ENCODE measurements around the gene PLCH1. TPM values are rescaled to one million over a fixed set of nuclear protein-coding genes. Genes with fewer than 3 reads are reported as not detected.

Gene PLCH1
- total RNA-seq, 2 experiments from 2014 or later: 0.16 to 0.26 TPM

DNA sequence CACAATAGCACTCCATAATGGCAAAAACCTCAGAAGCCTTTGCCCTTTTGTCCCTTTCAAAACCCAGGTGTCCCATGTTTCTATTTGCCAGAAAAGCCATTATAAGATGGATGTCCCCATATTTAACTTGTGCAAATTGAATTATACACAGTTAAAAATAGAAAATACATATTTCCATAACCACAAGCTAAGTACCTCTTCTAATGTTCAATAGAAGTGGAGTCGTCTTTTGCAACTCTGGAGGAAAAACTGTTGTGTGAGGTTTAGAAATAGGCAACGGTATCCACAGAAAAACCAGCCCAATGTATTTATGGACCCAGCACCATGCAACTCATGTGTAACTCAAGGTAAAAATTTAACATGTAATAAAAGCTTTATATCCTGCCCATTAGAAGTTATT lies 367.8 kb downstream of the PLCH1 start:
- Mint-ChIP-seq H3K27ac (no peak overlapping the region), H3K27me3 (no peaks in the 10 kb centered on the region), H3K36me3 (ENCODE audit: low read depth) (no peaks in the 10 kb centered on the region), H3K4me1 (no peaks in the 10 kb centered on the region), H3K4me3 (no peak overlapping the region), H3K9me3 (ENCODE audit: low read depth) (no peaks in the 10 kb centered on the region)
- ChIA-PET POLR2A (no interaction called here), CTCF (interaction anchor here (0.6 kb wide), 1 partner anchor 52 kb away, joined by 3 read pairs; no protein-coding TSS in a partner anchor)
- ATAC-seq (no peak), DNase-seq (no peak)
- intact Hi-C loops (cut with DNase I, micrococcal nuclease): no loop called here

DNA sequence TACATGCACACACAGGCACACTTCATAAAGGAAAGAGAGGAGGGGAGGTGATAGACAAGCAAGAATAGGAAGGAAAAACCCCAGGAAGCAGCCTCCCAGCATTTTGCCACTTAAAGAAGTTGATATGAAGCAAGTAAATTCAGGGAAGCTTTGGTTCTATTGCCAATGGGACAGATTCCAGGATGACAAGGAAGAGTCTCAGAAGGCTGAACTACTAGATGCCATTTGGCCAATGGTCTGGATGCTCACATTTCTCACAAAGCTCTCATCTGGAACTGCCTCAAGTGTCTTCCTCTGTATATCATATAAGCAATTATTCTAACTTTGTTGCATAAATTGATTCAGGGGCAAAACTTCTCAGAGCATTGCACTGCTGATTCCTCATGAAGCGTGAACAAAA lies 372.6 kb downstream of the PLCH1 start:
- Mint-ChIP-seq H3K27me3 (no peaks in the 10 kb centered on the region), H3K36me3 (ENCODE audit: low read depth) (no peaks in the 10 kb centered on the region), H3K9me3 (ENCODE audit: low read depth) (no peaks in the 10 kb centered on the region), H3K27ac (no peak overlapping the region), H3K4me1 (no peaks in the 10 kb centered on the region), H3K4me3 (no peak overlapping the region)
- ChIA-PET POLR2A (no interaction called here), CTCF (no interaction called here)
- DNase-seq (no peak), ATAC-seq (no peak)
- intact Hi-C loops (cut with DNase I, micrococcal nuclease): no loop called here

DNA sequence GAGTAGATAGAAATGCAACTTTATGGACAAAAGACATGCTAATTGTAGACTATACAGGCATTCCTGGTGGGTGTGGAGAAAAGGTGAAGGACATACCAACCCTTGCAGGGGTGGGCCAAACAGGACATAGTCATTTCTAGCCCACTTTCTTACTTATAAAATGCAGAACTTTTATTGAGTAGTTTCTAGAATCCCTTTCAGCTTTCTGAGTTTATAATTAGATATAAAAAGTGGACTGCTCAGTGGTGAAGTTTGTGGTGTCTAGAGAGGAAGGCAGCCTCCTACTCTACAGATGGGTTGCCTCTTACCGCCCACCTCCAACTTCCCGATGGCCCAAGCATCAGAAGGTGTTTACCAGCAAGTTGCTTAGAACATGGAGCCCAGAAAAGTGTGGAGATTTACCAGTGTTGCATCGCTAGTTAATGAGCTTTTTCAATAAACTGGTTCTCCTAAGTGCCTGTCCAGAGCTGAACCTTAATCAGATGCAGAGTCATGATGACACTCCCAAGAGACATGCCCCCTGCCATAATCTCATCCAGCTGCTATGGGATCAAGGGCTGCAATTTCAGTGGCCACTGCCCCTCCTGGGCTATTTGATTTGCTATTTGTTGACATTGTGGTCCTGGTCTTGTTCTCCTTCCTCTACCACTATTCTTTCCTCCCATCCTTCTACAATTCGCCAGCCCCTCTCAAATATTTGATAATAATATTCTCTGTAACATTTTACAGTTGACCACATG lies 373.9 kb downstream of the PLCH1 start:
- no peak overlapping the region for H3K27ac Mint-ChIP-seq
- ATAC-seq: no peak
- H3K36me3 Mint-ChIP-seq (ENCODE audit: low read depth): no peaks in the 10 kb centered on the region
- no peak overlapping the region for H3K4me3 Mint-ChIP-seq
- no peaks in the 10 kb centered on the region for H3K4me1 Mint-ChIP-seq
- POLR2A ChIA-PET: no interaction called here
- no peaks in the 10 kb centered on the region for H3K27me3 Mint-ChIP-seq
- intact Hi-C loops (cut with DNase I, micrococcal nuclease): no loop called here
- H3K9me3 Mint-ChIP-seq (ENCODE audit: low read depth): no peaks in the 10 kb centered on the region
- CTCF ChIA-PET: no interaction called here
- DNase-seq: no peak

GRCh38 chr3:155370198-155370597 lies 374.7 kb downstream of the PLCH1 start:
- intact Hi-C loops (cut with DNase I, micrococcal nuclease): no loop called here
- CTCF ChIA-PET: no interaction called here
- Mint-ChIP-seq H3K36me3 (ENCODE audit: low read depth) (no peaks in the 10 kb centered on the region), H3K9me3 (ENCODE audit: low read depth) (no peaks in the 10 kb centered on the region), H3K27ac (no peak overlapping the region), H3K4me3 (no peak overlapping the region), H3K4me1 (no peaks in the 10 kb centered on the region), H3K27me3 (no peaks in the 10 kb centered on the region)
- ATAC-seq (no peak), DNase-seq (no peak)
- POLR2A ChIA-PET: no interaction called here

DNA sequence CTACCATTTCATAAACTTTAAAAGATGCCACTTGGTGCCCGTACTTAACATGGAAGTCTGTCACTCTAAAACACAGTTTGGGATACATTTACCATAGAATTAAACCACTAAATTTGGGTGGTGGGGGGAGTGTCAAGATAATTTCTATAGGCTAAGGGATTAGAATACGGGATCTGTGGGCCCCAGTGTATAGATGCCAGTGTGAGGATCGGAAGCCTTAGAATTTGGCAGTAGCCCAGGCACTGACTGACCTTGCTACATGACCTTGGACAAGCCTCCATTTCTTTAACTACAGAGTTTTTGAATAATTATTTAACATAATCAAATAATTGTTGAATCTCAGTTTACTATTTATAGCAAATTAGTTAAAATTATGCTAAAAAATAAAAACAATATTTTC lies 375.1 kb downstream of the PLCH1 start:
- no peaks in the 10 kb centered on the region for H3K27me3 Mint-ChIP-seq
- CTCF ChIA-PET: no interaction called here

DNA sequence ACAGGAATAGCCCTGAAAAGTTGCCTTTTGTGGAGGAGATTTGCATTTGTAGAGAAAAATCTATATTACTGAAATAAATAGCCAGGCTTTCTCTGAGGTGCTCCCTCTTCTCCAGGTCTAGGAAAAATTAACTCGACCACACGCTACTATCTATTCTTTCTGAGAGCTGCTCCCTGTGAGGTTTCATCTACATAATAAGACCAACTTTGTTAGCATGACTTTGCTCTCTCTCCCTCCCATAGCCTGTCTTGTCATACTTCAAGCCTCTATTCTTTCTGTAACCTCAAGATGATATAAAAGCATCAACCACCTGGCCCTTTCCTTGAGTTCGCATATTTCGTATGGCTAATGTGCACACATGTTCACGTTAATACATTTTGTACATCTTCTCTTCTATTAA lies 375.6 kb downstream of the PLCH1 start:
- no peaks in the 10 kb centered on the region for H3K36me3 Mint-ChIP-seq (ENCODE audit: low read depth)
- intact Hi-C loops (cut with DNase I, micrococcal nuclease): no loop called here
- no peaks in the 10 kb centered on the region for H3K27me3 Mint-ChIP-seq
- ATAC-seq (no peak), DNase-seq (no peak)
- ChIA-PET POLR2A (no interaction called here), CTCF (interaction anchor here (0.6 kb wide), 1 partner anchor 430 kb away, joined by 3 read pairs; no protein-coding TSS in a partner anchor)
- H3K9me3 Mint-ChIP-seq (ENCODE audit: low read depth): peaks cover 4% of the 10 kb centered on the region
- no peak overlapping the region for H3K4me3 Mint-ChIP-seq
- H3K4me1 Mint-ChIP-seq: no peaks in the 10 kb centered on the region
- H3K27ac Mint-ChIP-seq: no peak overlapping the region

More for the DNA sequence above, 375.1 kb downstream of the PLCH1 start:
- POLR2A ChIA-PET: no interaction called here
- Mint-ChIP-seq H3K9me3 (ENCODE audit: low read depth) (peaks cover 3% of the 10 kb centered on the region), H3K36me3 (ENCODE audit: low read depth) (no peaks in the 10 kb centered on the region), H3K4me1 (no peaks in the 10 kb centered on the region), H3K4me3 (no peak overlapping the region), H3K27ac (no peak overlapping the region)
- DNase-seq (no peak), ATAC-seq (no peak)
- intact Hi-C loops (cut with DNase I, micrococcal nuclease): no loop called here

GRCh38 chr3:155368786-155369185 lies 376.1 kb downstream of the PLCH1 start:
- no peak for DNase-seq

DNA sequence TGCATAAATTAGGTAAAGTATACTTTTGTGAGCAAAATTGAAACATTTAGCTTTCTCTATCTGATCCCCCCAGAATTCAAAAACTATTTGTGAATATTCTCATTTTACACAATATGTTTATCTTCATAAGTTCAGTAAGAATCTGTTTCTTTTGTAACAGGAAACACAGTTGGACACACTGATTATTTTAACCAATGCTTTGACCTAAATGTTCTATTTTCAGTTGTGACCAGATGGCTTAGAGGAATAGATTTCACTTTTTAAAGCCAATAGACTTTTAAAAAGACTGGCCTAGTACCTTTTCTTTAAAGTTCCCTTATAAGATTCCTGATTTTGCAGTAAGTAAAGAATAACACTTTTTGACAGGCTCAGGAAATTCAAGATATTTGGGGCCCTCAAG lies 377.4 kb downstream of the PLCH1 start:
- Mint-ChIP-seq H3K9me3 (ENCODE audit: low read depth) (peaks cover 7% of the 10 kb centered on the region), H3K4me1 (no peaks in the 10 kb centered on the region), H3K27ac (no peak overlapping the region), H3K4me3 (no peak overlapping the region), H3K36me3 (ENCODE audit: low read depth) (no peaks in the 10 kb centered on the region), H3K27me3 (no peaks in the 10 kb centered on the region)
- intact Hi-C loops (cut with DNase I, micrococcal nuclease): no loop called here
- DNase-seq (no peak), ATAC-seq (no peak)
- ChIA-PET CTCF (no interaction called here), POLR2A (no interaction called here)

More at GRCh38 chr3:155368786-155369185, 376.1 kb downstream of the PLCH1 start:
- no peak overlapping the region for H3K4me3 Mint-ChIP-seq
- intact Hi-C loops (cut with DNase I, micrococcal nuclease): no loop called here
- H3K4me1 Mint-ChIP-seq: no peaks in the 10 kb centered on the region
- no peak for ATAC-seq
- no peaks in the 10 kb centered on the region for H3K27me3 Mint-ChIP-seq
- POLR2A ChIA-PET: no interaction called here
- CTCF ChIA-PET: interaction anchor here (0.6 kb wide), 1 partner anchor 430 kb away, joined by 3 read pairs; no protein-coding TSS in a partner anchor
- H3K27ac Mint-ChIP-seq: no peak overlapping the region
- H3K9me3 Mint-ChIP-seq (ENCODE audit: low read depth): peaks cover 7% of the 10 kb centered on the region
- H3K36me3 Mint-ChIP-seq (ENCODE audit: low read depth): no peaks in the 10 kb centered on the region

GRCh38 chr3:155365178-155365783 lies 379.6 kb downstream of the PLCH1 start:
- no peaks in the 10 kb centered on the region for H3K27me3 Mint-ChIP-seq
- no peaks in the 10 kb centered on the region for H3K36me3 Mint-ChIP-seq (ENCODE audit: low read depth)
- no peak for ATAC-seq
- intact Hi-C loops (cut with DNase I, micrococcal nuclease): no loop called here
- CTCF ChIA-PET: no interaction called here
- DNase-seq: no peak
- POLR2A ChIA-PET: interaction anchor here (0.6 kb wide), 1 partner anchor 603 kb away, joined by 4 read pairs; no protein-coding TSS in a partner anchor
- H3K4me3 Mint-ChIP-seq: no peak overlapping the region
- no peak overlapping the region for H3K27ac Mint-ChIP-seq
- no peaks in the 10 kb centered on the region for H3K4me1 Mint-ChIP-seq
- peaks cover 7% of the 10 kb centered on the region for H3K9me3 Mint-ChIP-seq (ENCODE audit: low read depth)

GRCh38 chr3:155364492-155364891 lies 380.4 kb downstream of the PLCH1 start:
- H3K27ac Mint-ChIP-seq: no peak overlapping the region
- no peak overlapping the region for H3K4me3 Mint-ChIP-seq
- peaks cover 7% of the 10 kb centered on the region for H3K9me3 Mint-ChIP-seq (ENCODE audit: low read depth)
- CTCF ChIA-PET: interaction anchor here (0.6 kb wide), 1 partner anchor 683 kb away, joined by 4 read pairs; no protein-coding TSS in a partner anchor
- POLR2A ChIA-PET: no interaction called here
- H3K27me3 Mint-ChIP-seq: no peaks in the 10 kb centered on the region
- DNase-seq (no peak), ATAC-seq (no peak)
- H3K4me1 Mint-ChIP-seq: no peaks in the 10 kb centered on the region
- H3K36me3 Mint-ChIP-seq (ENCODE audit: low read depth): no peaks in the 10 kb centered on the region
- intact Hi-C loops (cut with DNase I, micrococcal nuclease): no loop called here

DNA sequence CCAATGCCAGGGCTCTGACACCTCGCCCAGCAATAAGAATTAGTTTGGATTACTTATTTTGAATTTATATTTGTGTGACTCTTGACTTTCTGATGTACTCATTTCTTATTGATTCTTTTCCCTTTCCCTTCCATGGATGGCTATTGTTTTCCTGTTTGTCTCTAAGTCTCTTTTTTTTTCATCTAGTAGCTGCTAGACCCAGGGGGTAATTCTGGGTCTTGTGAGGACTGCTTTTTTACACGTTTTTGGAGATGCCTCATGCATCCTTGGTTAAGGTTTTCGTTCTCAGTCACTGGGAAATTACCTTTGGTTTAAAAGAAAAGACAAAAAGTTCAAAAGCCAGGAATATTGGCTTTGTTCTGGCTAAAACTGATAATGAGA lies 381.2 kb downstream of the PLCH1 start:
- H3K36me3 Mint-ChIP-seq (ENCODE audit: low read depth): no peaks in the 10 kb centered on the region
- CTCF ChIA-PET: no interaction called here
- intact Hi-C loops (cut with DNase I, micrococcal nuclease): no loop called here
- H3K27me3 Mint-ChIP-seq: no peaks in the 10 kb centered on the region
- H3K9me3 Mint-ChIP-seq (ENCODE audit: low read depth): peaks cover 7% of the 10 kb centered on the region
- H3K27ac Mint-ChIP-seq: no peak overlapping the region
- ATAC-seq: no peak
- DNase-seq: no peak
- POLR2A ChIA-PET: no interaction called here
- no peaks in the 10 kb centered on the region for H3K4me1 Mint-ChIP-seq
- H3K4me3 Mint-ChIP-seq: no peak overlapping the region

- no peak for DNase-seq
- Mint-ChIP-seq H3K9me3 (ENCODE audit: low read depth) (peaks cover 7% of the 10 kb centered on the region), H3K4me3 (no peak overlapping the region), H3K27me3 (no peaks in the 10 kb centered on the region), H3K36me3 (ENCODE audit: low read depth) (no peaks in the 10 kb centered on the region), H3K27ac (no peak overlapping the region), H3K4me1 (no peaks in the 10 kb centered on the region)
- intact Hi-C loops (cut with DNase I, micrococcal nuclease): no loop called here
- CTCF ChIA-PET: no interaction called here
- ATAC-seq: no peak
- POLR2A ChIA-PET: no interaction called here
Observed at GRCh38 chr3:155362808-155363689, 381.8 kb downstream of the PLCH1 start.

Data from activated CD4-positive, alpha-beta T cell treated with anti-CD3 and anti-CD28 coated beads for 36 hours (primary cell).